K562 (cell line): ENCODE results near the gene TAX1BP1. TPM values are rescaled to one million over a fixed set of nuclear protein-coding genes. Genes with fewer than 3 reads are reported as not detected.

Experiments
- ATAC-seq: fragments of 200-7000 bp; cut with Tn5 transposase; 3 replicates; pipeline ENCODE4 v1.9.1; 2020; ENCODE audit warnings: moderate library complexity
- BruUV-seq: library from RNA; stranded (reverse); fragments of 400-500 nt; replicated peaks from 2 replicates; lab custom pipeline; 2021; lab: Mats Ljungman, UMichigan
- CTCF ChIA-PET: fragments of 300-600 bp; formaldehyde crosslinking; extraction: SDS; loops from one replicate; lab custom pipeline; 2021; ENCODE audit warnings: low intra/inter-chr PET ratio; lab: Yijun Ruan, JAX
- POLR2A ChIA-PET: fragments of 300-600, 350-650 bp; sonication (Branson Sonifier 250); formaldehyde crosslinking; extraction: SDS; loops from one replicate; lab custom pipeline; 2021; ENCODE audit warnings: antibody characterized with exemption, inconsistent platforms; lab: Yijun Ruan, JAX
- DNase-seq, 4 experiments: peaks; one replicate each; pipeline versions ENCODE4 v3.0.0 to v3.0.0-alpha.2; 2011 to 2018; ENCODE audit warnings: low spot score in 3 of 4, mixed read lengths in 3 of 4; ENCODE audit errors: extremely low read depth in 1 of 4
- FAIRE-seq: peaks from 2 replicates; lab custom pipeline; 2011; peaks lifted over from hg19 to GRCh38; lab: Jason Lieb, UNC
- H2AFZ ChIP-seq: 2 replicates; pipeline ENCODE4 v1.6.0; 2011; ENCODE audit warnings: low read depth, low read length, control low read depth, inconsistent platforms
- H3K27ac ChIP-seq: fragments of 200-600 bp; 3 replicates; pipeline ENCODE4 v1.8.0; 2011; ENCODE audit warnings: low read depth, mild to moderate bottlenecking, control low read depth, inconsistent platforms, low read length, moderate library complexity, mixed read lengths; ENCODE audit errors: extremely low read depth
- H3K27me3 ChIP-seq, 2 experiments: fragments of 300-600 bp in 1 of 2; 2 replicates in 1 of 2; 3 replicates in 1 of 2; pipeline versions ENCODE4 v1.6.0 to v1.8.0; 2011; ENCODE audit warnings: inconsistent platforms in 2 of 2, low read length in 2 of 2, mild to moderate bottlenecking in 1 of 2, mixed read lengths in 1 of 2, moderate library complexity in 1 of 2; ENCODE audit not compliant: control insufficient read depth in 2 of 2, insufficient read depth in 2 of 2
- H3K36me3 ChIP-seq: fragments of 300-600 bp; 3 replicates; pipeline ENCODE4 v1.8.0; 2011; ENCODE audit warnings: mild to moderate bottlenecking, low read length, inconsistent platforms; ENCODE audit not compliant: control insufficient read depth, insufficient read depth
- H3K4me1 ChIP-seq, 2 experiments: fragments of 200-600 bp in 1 of 2; replicated peaks in 1 of 2; 2 replicates in 1 of 2; 3 replicates in 1 of 2; pipeline versions ENCODE4 v1.5.1 to v1.8.0; 2011; ENCODE audit warnings: inconsistent platforms in 2 of 2, low read length in 2 of 2, mild to moderate bottlenecking in 1 of 2, mixed read lengths in 1 of 2, moderate library complexity in 1 of 2; ENCODE audit not compliant: control insufficient read depth in 2 of 2, insufficient read depth in 2 of 2
- H3K4me2 ChIP-seq: 2 replicates; pipeline ENCODE4 v1.6.1; 2011; ENCODE audit warnings: low read length, control low read depth, inconsistent platforms, mixed read lengths; ENCODE audit not compliant: insufficient read depth
- H3K4me3 ChIP-seq: fragments of 200-600 bp; sonication (generic), shearing (Covaris generic); 2 replicates; pipeline ENCODE4 v1.5.1; 2016; ENCODE audit warnings: control low read depth, inconsistent platforms
- H3K79me2 ChIP-seq: fragments of 200-600 bp; 3 replicates; pipeline ENCODE4 v1.8.0; 2011; ENCODE audit warnings: low read length, inconsistent platforms; ENCODE audit not compliant: control insufficient read depth, insufficient read depth
- H3K9ac ChIP-seq, 2 experiments: 2 replicates each; pipeline versions ENCODE4 v1.6.0 to v1.6.1; 2011; ENCODE audit warnings: low read depth in 2 of 2, low read length in 2 of 2, control low read depth in 1 of 2, inconsistent platforms in 1 of 2, mild to moderate bottlenecking in 1 of 2, mixed read lengths in 1 of 2; ENCODE audit not compliant: insufficient read depth in 1 of 2
- H3K9me1 ChIP-seq: one replicate; pipeline ENCODE4 v1.6.0; 2011; ENCODE audit warnings: inconsistent platforms, mild to moderate bottlenecking, low read length, moderate library complexity; ENCODE audit not compliant: control insufficient read depth, insufficient read depth
- H3K9me3 ChIP-seq: replicated peaks from 2 replicates; pipeline ENCODE4 v1.5.1; 2011; ENCODE audit warnings: low read depth, low read length, inconsistent platforms; ENCODE audit not compliant: control insufficient read depth, insufficient read depth
- H4K20me1 ChIP-seq: replicated peaks from 2 replicates; pipeline ENCODE4 v1.6.1; 2011; ENCODE audit warnings: low read length, inconsistent platforms, mixed read lengths; ENCODE audit not compliant: control insufficient read depth, insufficient read depth
- BACH1 ChIP-seq: fragments of 200-800 bp; sonication (Bioruptor generic); IDR thresholded peaks from 2 replicates; pipeline ENCODE4 v1.6.1; 2016; ENCODE audit warnings: missing genetic modification characterization, missing compliant biosample characterization
- IFI16 ChIP-seq: fragments of 250-450 bp; sonication (Bioruptor Pico); IDR thresholded peaks from 2 replicates; pipeline ENCODE4 v2.1.2; 2022; ENCODE audit warnings: mild to moderate bottlenecking, inconsistent platforms
- NFRKB ChIP-seq: fragments of 450-650 bp; IDR thresholded peaks from 2 replicates; pipeline ENCODE4 v1.6.1; 2016; ENCODE audit warnings: low read depth
- ZNF384 ChIP-seq: IDR thresholded peaks from 2 replicates; pipeline ENCODE4 v1.6.1; 2012; ENCODE audit warnings: low read depth, low read length, improper control_type of control experiment
- ZNF785 ChIP-seq: fragments of 250-450 bp; sonication (Bioruptor Pico); IDR thresholded peaks from 2 replicates; pipeline ENCODE4 v1.4.0; 2020; ENCODE audit warnings: mild to moderate bottlenecking
- ZNF79 ChIP-seq: fragments of 250-450 bp; sonication (Bioruptor Pico); IDR thresholded peaks from 2 replicates; pipeline ENCODE4 v1.4.0; 2020; ENCODE audit warnings: low read depth, mild to moderate bottlenecking, moderate library complexity
- WGBS: fragments of 100-300 bp; shearing (Covaris generic); methylation state at CpG from one replicate; pipeline ENCODE4 v1.1.6; 2016; ENCODE audit warnings: low coverage, mixed read lengths; ENCODE audit not compliant: insufficient coverage; ENCODE audit errors: missing lambda C conversion rate; 5-methylcytosine and 5-hydroxymethylcytosine counted together
- in situ Hi-C: fragments of 300-500 bp; cut with MboI; formaldehyde crosslinking; loops from 4 replicates; pipeline ENCODE4 v1.15.0; 2018; ENCODE audit warnings: inconsistent platforms, mixed read lengths
- intact Hi-C: fragments of 100-400 bp; cut with micrococcal nuclease; formaldehyde crosslinking; loops from 2 replicates; pipeline ENCODE4 v1.14.2; 2022
- polyA plus RNA-seq, 8 experiments: library from polyadenylated mRNA; depleted of rRNA in 4 of 8; stranded (reverse) in 5 of 8; unstranded in 3 of 8; fragments of >200 nt; fragmentation: Nextera tagmentation in 2 of 8; fragmentation: Illumina TruSeq in 1 of 8; extraction: Ambion mirVana in 2 of 8; extraction: Trizol in 1 of 8; gene quantifications; 2 replicates each; pipeline versions ENCODE4 v1.2.1 to v1.2.3, GENCODE V29; 2011 to 2014; ENCODE audit warnings: inconsistent platforms in 1 of 8, missing spikeins in 1 of 8
- total RNA-seq, 7 experiments: library from RNA; depleted of rRNA in 6 of 7; stranded (reverse); fragments of >200 nt in 6 of 7; fragmentation: Illumina TruSeq in 2 of 7; extraction: Trizol in 2 of 7; gene quantifications; 2 replicates each; pipeline versions ENCODE4 v1.2.1 to v1.2.3, GENCODE V29; 2011 to 2021; ENCODE audit warnings: low replicate concordance in 1 of 7
- TF ChIP-seq, protein P1 (sequence below): fragments of 250-450 bp; sonication (Bioruptor Pico); IDR thresholded peaks from 2 replicates; pipeline ENCODE4 v1.4.0; 2020; ENCODE audit warnings: mild to moderate bottlenecking
- TF ChIP-seq, protein P2 (sequence below): fragments of 250-450 bp; sonication (Bioruptor Pico); IDR thresholded peaks from 2 replicates; pipeline ENCODE4 v1.5.0; 2020; ENCODE audit warnings: mild to moderate bottlenecking

TAX1BP1 gene
- total and polyA plus RNA-seq, 9 of the 15 experiments (the other 6 are each of a cell fraction or from before 2014, with no cell fraction given): 49.0 to 119 (median 75.9) TPM

DNA sequence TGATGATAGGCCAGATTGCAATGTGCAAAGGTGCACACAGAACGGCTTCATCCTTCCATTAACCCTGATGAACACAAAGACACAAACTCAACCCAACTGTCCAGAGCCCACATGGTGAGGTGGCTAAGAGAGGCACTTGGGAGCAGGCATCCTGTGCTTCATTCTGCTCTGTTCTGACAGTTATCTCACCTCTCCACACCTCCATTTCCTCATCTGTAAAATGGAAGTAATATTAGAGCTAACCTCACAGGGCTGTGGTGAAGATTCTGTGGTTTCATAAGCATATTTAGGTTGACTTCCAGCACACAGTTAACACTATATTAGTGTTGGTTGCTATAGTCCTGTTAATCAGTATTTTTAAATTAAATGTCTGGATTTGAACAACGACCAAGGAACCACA is 126.3 kb downstream of the TAX1BP1 start:
- no peak for ATAC-seq

More for the DNA sequence above, 126.3 kb downstream of the TAX1BP1 start:
- WGBS: 0% methylated on average over 2 of the region's 2 CpGs
- no peak overlapping the region for H3K4me3 ChIP-seq
- peaks cover 65 to 76% of the 10 kb centered on the region in 2 experiments for H3K27me3 ChIP-seq
- BruUV-seq: no TSS peak
- CTCF ChIA-PET: no interaction called here
- intact Hi-C loops: no loop called here
- no peak overlapping the region for H3K27ac ChIP-seq
- no peak for DNase-seq
- no peak for FAIRE-seq
- H3K9ac ChIP-seq: no peak overlapping the region
- POLR2A ChIA-PET: no interaction called here
- TF ChIP-seq NFRKB: no peak
- TF ChIP-seq, protein P1, sequence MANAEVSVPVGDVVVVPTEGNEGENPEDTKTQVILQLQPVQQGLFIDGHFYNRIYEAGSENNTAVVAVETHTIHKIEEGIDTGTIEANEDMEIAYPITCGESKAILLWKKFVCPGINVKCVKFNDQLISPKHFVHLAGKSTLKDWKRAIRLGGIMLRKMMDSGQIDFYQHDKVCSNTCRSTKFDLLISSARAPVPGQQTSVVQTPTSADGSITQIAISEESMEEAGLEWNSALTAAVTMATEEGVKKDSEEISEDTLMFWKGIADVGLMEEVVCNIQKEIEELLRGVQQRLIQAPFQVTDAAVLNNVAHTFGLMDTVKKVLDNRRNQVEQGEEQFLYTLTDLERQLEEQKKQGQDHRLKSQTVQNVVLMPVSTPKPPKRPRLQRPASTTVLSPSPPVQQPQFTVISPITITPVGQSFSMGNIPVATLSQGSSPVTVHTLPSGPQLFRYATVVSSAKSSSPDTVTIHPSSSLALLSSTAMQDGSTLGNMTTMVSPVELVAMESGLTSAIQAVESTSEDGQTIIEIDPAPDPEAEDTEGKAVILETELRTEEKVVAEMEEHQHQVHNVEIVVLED: no peak
- no peak for TF ChIP-seq ZNF384
- TF ChIP-seq ZNF79: no peak
- TF ChIP-seq IFI16: no peak
- TF ChIP-seq, protein P2, sequence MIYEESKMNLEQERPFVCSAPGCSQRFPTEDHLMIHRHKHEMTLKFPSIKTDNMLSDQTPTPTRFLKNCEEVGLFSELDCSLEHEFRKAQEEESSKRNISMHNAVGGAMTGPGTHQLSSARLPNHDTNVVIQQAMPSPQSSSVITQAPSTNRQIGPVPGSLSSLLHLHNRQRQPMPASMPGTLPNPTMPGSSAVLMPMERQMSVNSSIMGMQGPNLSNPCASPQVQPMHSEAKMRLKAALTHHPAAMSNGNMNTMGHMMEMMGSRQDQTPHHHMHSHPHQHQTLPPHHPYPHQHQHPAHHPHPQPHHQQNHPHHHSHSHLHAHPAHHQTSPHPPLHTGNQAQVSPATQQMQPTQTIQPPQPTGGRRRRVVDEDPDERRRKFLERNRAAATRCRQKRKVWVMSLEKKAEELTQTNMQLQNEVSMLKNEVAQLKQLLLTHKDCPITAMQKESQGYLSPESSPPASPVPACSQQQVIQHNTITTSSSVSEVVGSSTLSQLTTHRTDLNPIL (CRISPR knock-in tag): no peak
- no peak for TF ChIP-seq ZNF785 (CRISPR knock-in tag)
- no peak for TF ChIP-seq BACH1 (tag)
- TF ChIP-seq, all 486 proteins: peak for 0
- peaks cover 0 to 3% of the 10 kb centered on the region in 2 experiments; a peak in 1 of 5 replicates for H3K4me1 ChIP-seq
- in situ Hi-C loops: no loop called here
- no peaks in the 10 kb centered on the region for H3K9me3 ChIP-seq
- no peaks in the 10 kb centered on the region for H3K9me1 ChIP-seq
- no peaks in the 10 kb centered on the region for H3K79me2 ChIP-seq
- no peak overlapping the region for H2AFZ ChIP-seq
- H4K20me1 ChIP-seq: no peaks in the 10 kb centered on the region
- H3K4me2 ChIP-seq: no peak overlapping the region
- no peaks in the 10 kb centered on the region for H3K36me3 ChIP-seq
